HL-60/S4 treated with retinoic acid at 250 ng/mL for 4 days and 3 days (cell line): Measurements from ENCODE around the gene ZNF626.
"Not testable (repeated sequence)": the region's sequence is repeated elsewhere in the genome, so short reads cannot be mapped to it uniquely, and the experiment has no call there.

ENCODE experiments used
- in situ Hi-C: fragments of 300-500 bp; cut with MboI; formaldehyde crosslinking; loops from 2 replicates; pipeline ENCODE4 v1.7.0; 2022; ENCODE audit warnings: low sequenced_read_pairs

The ZNF626 gene

GRCh38 chr19:20661150-20661819, at the start of gene ZNF626:
TSS of gene ZNF626 (minus strand) at chr19:20661571. CDS start at chr19:20661446, 125 bp downstream.
- in situ Hi-C loops = no loop called here

GRCh38 chr19:20669263-20669662, 7.9 kb upstream of the ZNF626 start:
- in situ Hi-C loops = no loop called here

- in situ Hi-C loops = no loop called here
Observed at GRCh38 chr19:20667281-20667680, 5.9 kb upstream of the ZNF626 start.

- in situ Hi-C loops = no loop called here
Observed at GRCh38 chr19:20664901-20665781, 3.8 kb upstream of the ZNF626 start.

- in situ Hi-C loops = not testable (repeated sequence)
Observed at GRCh38 chr19:20664475-20664874, 3.1 kb upstream of the ZNF626 start.

GRCh38 chr19:20662421-20663105, 1.2 kb upstream of the ZNF626 start:
- in situ Hi-C loops = no loop called here

- in situ Hi-C loops = no loop called here
Observed at GRCh38 chr19:20660473-20661140, 764 bp downstream of the ZNF626 start.

GRCh38 chr19:20640545-20640944, 20.8 kb downstream of the ZNF626 start:
- in situ Hi-C loops = no loop called here

GRCh38 chr19:20640023-20640422, 21.3 kb downstream of the ZNF626 start:
- in situ Hi-C loops = no loop called here

- in situ Hi-C loops = not testable (repeated sequence)
Observed at GRCh38 chr19:20624560-20624959, 36.8 kb downstream of the ZNF626 start.

- in situ Hi-C loops = no loop called here
Observed at GRCh38 chr19:20616071-20616470, 45.3 kb downstream of the ZNF626 start.

GRCh38 chr19:20614971-20615370, 46.4 kb downstream of the ZNF626 start:
- in situ Hi-C loops = not testable (repeated sequence)

GRCh38 chr19:20612711-20613316, 48.6 kb downstream of the ZNF626 start:
- in situ Hi-C loops = no loop called here

- in situ Hi-C loops = no loop called here
Observed at GRCh38 chr19:20611866-20612265, 49.5 kb downstream of the ZNF626 start.

- in situ Hi-C loops = no loop called here
Observed at GRCh38 chr19:20607943-20608342, 53.4 kb downstream of the ZNF626 start.
